Activated CD8-positive, alpha-beta T cell treated with anti-CD3 and anti-CD28 coated beads, Interleukin-2, amount 10 ng/mL, durations not matched to agents 7 days and 5 days (primary cell): ENCODE results near the gene AMN. TPM values are rescaled to one million over a fixed set of nuclear protein-coding genes. Genes with fewer than 3 reads are reported as not detected.

Experiments used
- ATAC-seq: fragments of 150-1000 bp; cut with Tn5 transposase; one replicate; pipeline ENCODE4 v1.10.0; 2021; ENCODE audit warnings: moderate library complexity
- CTCF ChIA-PET: fragments of 350-600 bp; sonication (Branson Sonifier 250); formaldehyde crosslinking; loops from one replicate; lab custom pipeline; 2021; ENCODE audit warnings: antibody characterized with exemption; lab: Charles Lee
- POLR2A ChIA-PET: fragments of 350-600 bp; sonication (Branson Sonifier 250); formaldehyde crosslinking; loops from one replicate; lab custom pipeline; 2021; ENCODE audit warnings: antibody characterized with exemption; lab: Charles Lee
- DNase-seq: peaks from one replicate; pipeline ENCODE4 v3.0.0-alpha.2; 2020
- H3K27ac Mint-ChIP-seq: one replicate; pipeline ENCODE4 v1.8.0; 2021; ENCODE audit warnings: mild to moderate bottlenecking, mixed read lengths
- H3K27me3 Mint-ChIP-seq: one replicate; pipeline ENCODE4 v1.8.0; 2021; ENCODE audit warnings: low read depth, mixed read lengths
- H3K36me3 Mint-ChIP-seq: one replicate; pipeline ENCODE4 v1.8.0; 2021; ENCODE audit warnings: low read depth, mixed read lengths
- H3K4me1 Mint-ChIP-seq: one replicate; pipeline ENCODE4 v1.8.0; 2021; ENCODE audit warnings: low read depth, mixed read lengths
- H3K4me3 Mint-ChIP-seq: one replicate; pipeline ENCODE4 v1.8.0; 2021; ENCODE audit warnings: mild to moderate bottlenecking, mixed read lengths
- H3K9me3 Mint-ChIP-seq: one replicate; pipeline ENCODE4 v1.8.0; 2022; ENCODE audit warnings: mixed read lengths; ENCODE audit not compliant: insufficient read depth
- total RNA-seq, 2 experiments: library from RNA; stranded (reverse); gene quantifications; one replicate each; pipeline ENCODE4 v1.2.3, GENCODE V29; 2021

The AMN gene
- total RNA-seq, 2 experiments from 2014 or later = 0.91 to 0.95 TPM

DNA sequence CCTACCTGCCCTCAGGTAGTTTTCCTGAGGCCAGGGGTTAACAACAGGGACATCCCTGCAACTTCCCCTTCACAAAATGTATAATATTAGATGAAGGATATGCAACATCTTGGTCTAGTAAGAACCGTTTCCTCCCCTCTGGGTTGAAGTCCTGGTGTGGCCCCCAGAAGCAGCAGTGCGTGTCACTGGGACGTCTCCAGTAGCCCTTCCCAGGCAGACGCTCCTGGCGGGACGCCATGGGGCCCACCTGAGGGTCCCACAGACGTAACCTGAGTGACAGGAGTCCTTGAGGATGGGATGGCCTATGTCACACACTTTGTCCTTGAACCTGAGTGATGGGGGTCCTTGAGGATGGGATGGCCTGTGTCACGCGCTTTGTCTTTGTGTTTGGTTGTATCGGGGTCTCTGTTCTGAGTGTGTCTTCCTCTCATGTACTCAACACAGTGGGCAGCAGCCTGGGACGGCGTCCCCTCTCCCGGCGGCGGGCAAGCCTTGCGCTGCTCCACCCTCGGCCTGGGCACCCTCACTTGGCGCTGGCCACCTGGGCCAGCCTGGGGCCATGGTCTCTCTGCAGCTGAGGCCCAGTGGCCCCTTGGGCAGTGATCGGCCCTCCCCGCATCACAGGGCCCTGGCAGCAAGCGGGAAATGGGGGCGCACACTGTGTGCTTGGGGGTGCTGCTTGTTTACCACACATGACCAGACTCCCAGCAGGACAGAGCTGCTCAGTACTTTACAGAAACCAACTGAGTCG is 14.3 kb upstream of the AMN start:
- Mint-ChIP-seq H3K36me3 (peaks cover 17% of the 10 kb centered on the region), H3K27ac (no peak overlapping the region), H3K4me1 (peaks cover 2% of the 10 kb centered on the region), H3K27me3 (no peaks in the 10 kb centered on the region), H3K4me3 (no peak overlapping the region), H3K9me3 (no peaks in the 10 kb centered on the region)
- DNase-seq (no peak), ATAC-seq (peak; percentile 17)
- ChIA-PET POLR2A (no interaction called here), CTCF (interaction anchor here (1.7 kb wide), 1 partner anchor 214 kb away, joined by 5 read pairs; no protein-coding TSS in a partner anchor)

DNA sequence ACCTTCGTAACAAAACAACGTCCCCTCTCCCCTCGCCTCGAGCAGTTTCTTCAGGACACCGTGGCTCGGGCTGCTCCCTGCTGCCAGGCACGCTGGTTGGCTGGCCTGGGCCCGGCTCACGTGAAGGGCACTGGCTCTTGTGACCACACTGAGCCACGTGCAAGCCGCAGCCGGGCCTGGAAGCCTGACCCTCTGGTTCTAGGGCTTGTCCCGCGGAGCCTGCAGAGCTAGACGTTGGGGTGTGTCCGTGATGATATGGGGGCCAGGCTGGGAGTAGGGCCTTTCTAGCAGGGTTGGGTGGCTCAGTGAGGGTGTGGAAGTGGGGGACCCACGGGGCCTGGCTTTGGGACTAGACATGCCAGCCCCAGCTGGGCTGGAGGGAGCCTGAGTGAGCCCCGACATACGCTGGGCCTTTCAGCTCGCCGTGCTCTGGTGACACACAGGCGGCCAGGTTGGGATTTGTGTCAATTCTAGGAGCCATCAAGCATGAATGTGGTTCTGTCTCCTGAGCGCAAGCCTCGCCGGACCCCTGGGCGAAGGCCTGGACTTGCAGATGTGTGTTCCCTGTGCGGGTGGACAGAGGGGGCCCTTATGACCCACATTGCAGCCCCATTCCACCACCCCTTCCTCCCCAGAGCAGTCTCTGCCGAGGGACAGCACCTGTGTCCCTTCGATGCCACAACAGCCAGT is 13.6 kb upstream of the AMN start:
- Mint-ChIP-seq H3K4me1 (no peaks in the 10 kb centered on the region), H3K27ac (no peak overlapping the region), H3K4me3 (no peak overlapping the region), H3K9me3 (no peaks in the 10 kb centered on the region), H3K36me3 (peaks cover 12% of the 10 kb centered on the region), H3K27me3 (no peaks in the 10 kb centered on the region)
- ATAC-seq (no peak), DNase-seq (no peak)
- ChIA-PET CTCF (interaction anchor here (1.7 kb wide), 1 partner anchor 214 kb away, joined by 5 read pairs; no protein-coding TSS in a partner anchor), POLR2A (no interaction called here)

DNA sequence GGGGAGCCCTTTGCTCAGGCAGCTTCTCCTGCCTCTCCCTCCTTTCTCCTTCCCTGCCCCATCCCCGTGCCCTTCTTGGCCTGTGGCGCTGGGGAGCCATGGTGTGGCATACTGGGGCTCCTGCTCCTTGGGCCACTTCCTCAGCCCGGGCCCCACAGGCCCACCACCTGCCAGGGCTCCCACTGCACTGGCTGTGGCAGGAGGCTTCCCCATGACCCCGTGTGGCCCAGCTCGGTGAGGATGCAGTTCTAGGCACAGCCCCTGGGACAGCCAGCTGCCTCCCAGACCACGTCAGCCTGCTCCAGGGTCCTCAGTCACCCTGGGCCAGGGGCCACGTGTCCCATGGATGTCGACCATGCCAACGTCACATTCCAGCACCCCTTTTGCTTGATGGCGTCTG is 13.0 kb upstream of the AMN start:
- no peak overlapping the region for H3K27ac Mint-ChIP-seq
- no peak for DNase-seq
- H3K9me3 Mint-ChIP-seq = no peaks in the 10 kb centered on the region
- peaks cover 12% of the 10 kb centered on the region for H3K36me3 Mint-ChIP-seq
- no peak overlapping the region for H3K4me3 Mint-ChIP-seq
- no peaks in the 10 kb centered on the region for H3K27me3 Mint-ChIP-seq
- ChIA-PET CTCF (interaction anchor here (1.7 kb wide), 1 partner anchor 215 kb away, joined by 5 read pairs; no protein-coding TSS in a partner anchor), POLR2A (no interaction called here)
- H3K4me1 Mint-ChIP-seq = no peaks in the 10 kb centered on the region
- ATAC-seq = peak; percentile 18

DNA sequence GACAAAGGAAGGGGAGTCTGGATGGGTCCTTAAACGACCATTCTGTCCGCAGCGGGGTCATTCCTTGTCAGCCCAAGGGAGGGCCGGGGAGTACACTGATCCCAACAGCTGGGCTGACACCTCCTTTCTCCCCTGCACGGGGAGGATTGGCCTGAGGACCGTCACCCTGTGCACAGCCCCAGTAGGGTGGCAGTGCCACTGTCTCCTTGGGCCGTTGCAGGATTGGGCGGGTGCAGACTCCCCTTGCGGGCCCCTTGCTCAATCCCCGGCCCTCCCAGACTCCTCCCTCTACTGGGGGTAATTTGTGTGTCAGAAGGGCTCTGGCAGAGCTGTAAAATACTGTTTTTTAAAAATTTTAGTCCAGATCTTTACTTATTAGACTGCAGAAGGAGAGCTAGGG is 12.6 kb upstream of the AMN start:
- CTCF ChIA-PET = interaction anchor here (1.7 kb wide), 1 partner anchor 215 kb away, joined by 5 read pairs; no protein-coding TSS in a partner anchor
- Mint-ChIP-seq H3K9me3 (no peaks in the 10 kb centered on the region), H3K36me3 (peaks cover 12% of the 10 kb centered on the region), H3K27me3 (no peaks in the 10 kb centered on the region), H3K4me1 (no peaks in the 10 kb centered on the region), H3K4me3 (no peak overlapping the region), H3K27ac (no peak overlapping the region)
- POLR2A ChIA-PET = no interaction called here
- DNase-seq (no peak), ATAC-seq (no peak)

DNA sequence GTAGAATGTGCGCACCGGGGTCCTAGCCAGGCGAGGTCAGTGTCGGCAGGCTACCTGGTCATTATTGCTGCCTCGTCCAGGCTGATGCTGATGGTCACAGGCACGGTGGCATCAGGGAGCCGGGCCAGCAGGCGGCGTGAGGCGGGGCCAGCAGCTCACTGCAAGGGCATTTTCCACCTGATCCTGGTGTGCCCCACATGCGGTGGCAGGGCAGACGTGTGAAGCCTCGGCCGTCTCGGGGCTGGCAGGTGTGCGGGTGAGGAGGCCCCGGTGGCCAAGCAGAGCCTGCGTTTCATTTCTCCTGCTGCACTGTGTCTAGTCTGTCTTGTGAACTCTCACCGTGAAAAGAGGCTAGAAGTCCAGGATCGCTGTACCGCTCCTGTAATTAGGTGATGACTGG is 12.0 kb upstream of the AMN start:
- ChIA-PET CTCF (no interaction called here), POLR2A (no interaction called here)
- Mint-ChIP-seq H3K4me3 (no peak overlapping the region), H3K4me1 (no peaks in the 10 kb centered on the region), H3K9me3 (no peaks in the 10 kb centered on the region), H3K36me3 (peaks cover 7% of the 10 kb centered on the region), H3K27ac (no peak overlapping the region), H3K27me3 (no peaks in the 10 kb centered on the region)
- ATAC-seq = no peak
- DNase-seq = no peak

DNA sequence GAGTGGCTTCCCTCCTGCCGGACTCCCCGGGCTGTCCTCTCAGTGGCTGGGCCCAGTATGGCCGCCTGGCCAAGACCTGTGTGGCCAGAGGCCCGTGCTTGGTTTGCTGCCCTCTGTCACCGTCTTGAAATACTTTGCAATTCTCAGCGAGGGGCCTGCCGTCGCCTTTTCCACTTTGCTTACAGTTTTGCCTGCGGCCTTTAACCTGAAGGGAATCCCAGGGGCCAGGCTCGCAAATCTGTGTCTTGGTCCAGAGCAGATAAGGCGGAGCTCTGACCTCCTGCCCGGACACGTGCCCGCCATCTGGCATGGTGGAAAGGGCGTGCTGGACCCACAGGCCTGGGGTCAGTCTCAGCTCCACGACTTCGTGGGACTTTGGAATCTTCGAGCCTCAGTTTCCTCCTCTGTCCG is 10.9 kb upstream of the AMN start:
- ChIA-PET CTCF (no interaction called here), POLR2A (no interaction called here)
- Mint-ChIP-seq H3K36me3 (peaks cover 2% of the 10 kb centered on the region), H3K27ac (no peak overlapping the region), H3K4me1 (peaks cover 2% of the 10 kb centered on the region), H3K4me3 (no peak overlapping the region), H3K9me3 (no peaks in the 10 kb centered on the region), H3K27me3 (no peaks in the 10 kb centered on the region)
- DNase-seq = no peak
- no peak for ATAC-seq

DNA sequence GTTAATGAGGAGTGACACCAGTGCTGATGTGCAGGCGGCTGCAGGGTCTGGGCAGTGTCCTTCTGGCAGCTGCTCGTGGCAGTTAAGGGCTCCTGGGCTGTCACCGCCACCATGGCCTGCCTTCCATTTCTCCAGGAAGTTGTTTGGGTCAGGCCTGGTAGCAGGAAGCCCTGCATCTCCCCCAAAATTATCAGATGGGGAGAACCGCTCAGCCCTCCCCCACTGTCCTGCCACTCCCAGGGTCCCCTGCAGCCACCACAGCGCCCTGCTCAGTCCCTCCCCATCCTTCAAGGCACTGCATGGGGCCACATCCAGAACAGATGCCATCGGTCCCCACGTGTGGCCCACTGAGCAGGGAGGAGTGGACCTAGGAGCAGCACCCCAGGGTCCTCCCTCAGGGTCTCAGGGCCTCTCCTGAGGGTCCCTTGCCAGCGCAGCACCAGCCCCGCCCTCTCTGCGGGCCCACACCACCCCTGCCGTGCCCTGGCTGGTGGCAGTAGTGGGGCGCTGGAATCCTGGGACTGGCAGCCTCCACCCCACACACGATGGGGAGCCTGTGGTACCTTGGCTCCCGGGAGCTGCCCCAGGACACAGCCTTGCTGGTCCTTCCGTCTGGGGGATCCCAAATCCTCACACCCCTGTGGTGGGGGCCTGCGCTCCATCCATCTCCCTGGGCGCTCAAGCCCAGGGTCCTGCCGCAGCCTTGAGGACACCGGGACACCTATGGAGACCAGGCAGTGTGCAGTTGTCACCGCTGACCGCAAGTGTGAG is 10.3 kb upstream of the AMN start:
- Mint-ChIP-seq H3K4me1 (peaks cover 4% of the 10 kb centered on the region), H3K36me3 (no peaks in the 10 kb centered on the region), H3K4me3 (no peak overlapping the region), H3K27me3 (no peaks in the 10 kb centered on the region), H3K9me3 (no peaks in the 10 kb centered on the region), H3K27ac (no peak overlapping the region)
- no peak for DNase-seq
- CTCF ChIA-PET = no interaction called here
- POLR2A ChIA-PET = no interaction called here
- no peak for ATAC-seq

DNA sequence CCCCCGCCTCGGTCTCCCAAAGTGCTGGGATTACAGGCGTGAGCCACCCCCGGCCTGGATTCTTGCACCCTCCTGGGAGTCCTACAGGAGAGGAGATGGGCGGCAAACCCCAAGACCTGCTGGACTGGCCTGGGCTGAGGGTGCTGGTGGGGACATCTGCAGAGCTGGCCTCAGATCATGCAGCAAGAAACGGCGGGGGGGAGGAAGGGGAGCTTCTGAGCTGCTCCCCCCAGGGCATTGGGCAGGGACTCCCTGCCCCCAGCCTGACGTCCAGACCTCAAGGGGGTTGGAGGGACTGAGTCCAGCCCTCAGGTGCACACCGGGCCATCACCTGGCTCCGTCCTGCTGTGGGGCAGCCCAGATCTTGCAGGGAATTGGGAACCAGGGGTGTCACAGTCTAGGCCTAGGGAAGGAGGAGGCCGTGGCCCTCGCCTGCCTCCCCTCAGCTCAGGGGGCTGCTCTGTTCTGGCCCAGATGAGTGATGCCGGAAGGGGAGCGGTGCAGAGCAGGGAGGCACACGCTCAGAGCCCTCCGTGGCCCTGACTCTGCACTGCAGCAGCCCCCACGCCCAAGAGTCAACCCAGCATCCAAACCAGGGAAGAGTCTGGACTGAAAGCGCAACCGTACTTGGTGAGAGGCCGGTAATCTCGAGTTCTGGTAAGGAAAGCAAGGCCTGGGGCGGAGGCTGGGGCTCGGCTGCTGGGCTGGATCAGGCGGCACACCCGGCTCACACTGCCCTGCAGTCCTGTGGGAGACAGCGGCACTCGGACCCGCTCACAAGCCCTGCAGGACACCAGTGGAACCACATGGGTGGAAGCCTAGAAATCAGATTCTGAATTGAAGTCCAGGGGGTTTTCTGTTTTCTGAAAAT is 8.9 kb upstream of the AMN start:
- H3K4me1 Mint-ChIP-seq = peaks cover 9% of the 10 kb centered on the region
- no peaks in the 10 kb centered on the region for H3K36me3 Mint-ChIP-seq
- no peak overlapping the region for H3K27ac Mint-ChIP-seq
- DNase-seq = no peak
- ATAC-seq = no peak
- H3K4me3 Mint-ChIP-seq = no peak overlapping the region
- no peaks in the 10 kb centered on the region for H3K27me3 Mint-ChIP-seq
- H3K9me3 Mint-ChIP-seq = no peaks in the 10 kb centered on the region
- POLR2A ChIA-PET = no interaction called here
- CTCF ChIA-PET = no interaction called here

DNA sequence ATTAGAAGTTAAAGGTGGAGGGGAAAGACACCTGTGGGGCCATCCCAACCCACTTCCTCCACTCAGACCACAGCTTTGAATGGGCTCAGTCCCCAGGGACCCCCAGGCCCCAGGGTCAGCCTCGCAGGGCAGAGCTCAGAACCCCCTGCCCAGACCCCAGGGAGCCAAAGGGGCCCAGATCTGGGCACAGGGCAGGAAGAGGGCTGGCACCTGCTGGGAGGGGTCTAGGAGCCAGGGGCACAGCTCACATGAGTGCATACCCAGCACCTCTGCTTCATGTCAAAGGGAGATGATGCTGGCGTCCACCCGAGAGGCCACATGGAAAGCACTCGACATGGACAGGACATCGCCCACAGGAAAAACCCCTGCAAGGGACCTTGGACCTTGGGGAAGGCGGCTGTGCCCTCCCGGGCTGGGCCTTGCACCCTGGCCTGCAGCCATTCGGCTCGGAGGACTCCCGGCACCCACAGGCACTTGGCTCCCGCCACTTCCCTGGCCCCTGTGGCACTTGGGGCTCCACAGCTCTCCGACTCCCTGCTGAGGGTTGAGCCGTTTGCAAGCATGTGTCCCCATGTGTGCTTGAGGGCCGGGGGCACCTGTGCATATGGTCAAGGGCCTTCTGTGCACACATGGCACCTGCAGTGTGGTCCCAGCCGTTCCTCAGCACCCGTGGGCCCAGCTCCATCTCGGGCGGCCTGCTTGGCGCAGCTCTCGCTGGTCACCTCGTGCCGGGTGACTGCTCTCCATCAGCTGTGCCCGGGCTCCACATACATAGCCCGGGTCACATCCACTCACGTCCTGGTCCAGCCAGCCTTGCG is 7.8 kb upstream of the AMN start:
- no peaks in the 10 kb centered on the region for H3K9me3 Mint-ChIP-seq
- ChIA-PET CTCF (interaction anchor here (1.3 kb wide), 1 partner anchor 221 kb away, joined by 9 read pairs; no protein-coding TSS in a partner anchor), POLR2A (no interaction called here)
- no peak overlapping the region for H3K4me3 Mint-ChIP-seq
- DNase-seq = no peak
- H3K27ac Mint-ChIP-seq = no peak overlapping the region
- no peaks in the 10 kb centered on the region for H3K27me3 Mint-ChIP-seq
- H3K36me3 Mint-ChIP-seq = no peaks in the 10 kb centered on the region
- H3K4me1 Mint-ChIP-seq = peaks cover 9% of the 10 kb centered on the region
- ATAC-seq = no peak

DNA sequence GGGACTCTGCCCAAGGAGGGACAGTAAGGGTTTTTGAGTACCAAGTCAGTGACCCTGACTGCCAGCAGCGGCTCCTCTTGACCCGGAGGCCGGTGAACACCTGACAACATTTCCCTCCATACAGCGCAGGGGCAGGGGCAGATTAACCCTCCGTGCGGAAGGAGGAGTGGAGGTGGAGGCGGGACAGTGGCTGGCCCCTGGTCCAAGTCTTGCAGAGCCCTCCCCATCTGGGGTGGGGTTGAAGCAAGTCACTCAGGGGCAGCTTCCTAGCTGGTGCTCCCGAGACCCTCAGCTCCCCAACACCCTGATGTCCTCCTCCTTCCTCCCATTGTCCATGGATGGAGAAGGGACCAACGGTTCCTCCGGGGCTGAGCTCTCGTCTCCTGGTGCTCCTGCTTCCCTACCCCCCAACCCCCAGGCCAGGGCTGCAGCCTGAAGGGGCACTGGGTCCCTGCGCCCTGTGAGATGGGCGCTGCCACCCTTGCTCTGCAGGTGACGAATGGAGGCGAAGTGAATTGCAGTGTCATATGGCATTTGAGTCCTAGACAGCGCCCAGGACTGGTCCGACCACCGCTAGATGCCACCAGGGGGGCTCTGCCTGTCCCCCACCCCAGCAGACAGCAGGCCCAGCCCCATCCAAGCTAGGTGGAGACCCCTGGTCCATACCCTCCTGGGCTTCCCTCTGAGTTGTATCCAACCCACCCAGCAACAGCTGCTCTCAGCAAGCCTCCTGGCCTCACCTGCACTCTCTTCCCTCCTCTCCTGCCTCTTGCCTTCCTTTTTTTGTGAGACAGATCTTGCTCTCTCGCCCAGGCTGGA is 7.0 kb upstream of the AMN start:
- CTCF ChIA-PET = interaction anchor here (1.3 to 3.2 kb wide), 2 partner anchors 142 to 221 kb away, joined by 9 to 11 read pairs; no protein-coding TSS in a partner anchor
- Mint-ChIP-seq H3K27me3 (no peaks in the 10 kb centered on the region), H3K36me3 (no peaks in the 10 kb centered on the region), H3K4me3 (no peak overlapping the region), H3K27ac (peak overlapping the region; percentile 12), H3K4me1 (peaks cover 9% of the 10 kb centered on the region), H3K9me3 (no peaks in the 10 kb centered on the region)
- POLR2A ChIA-PET = interaction anchor here (0.7 kb wide), 1 partner anchor 9 kb away, joined by 4 read pairs; no protein-coding TSS in a partner anchor
- DNase-seq (no peak), ATAC-seq (no peak)
